IMR-90 (cell line): ENCODE measurements around the gene EEF1G. TPM values are rescaled to one million over a fixed set of nuclear protein-coding genes. Genes with fewer than 3 reads are reported as not detected.

Experiments
- ATAC-seq: fragments of 200-7000 bp; cut with Tn5 transposase; 2 replicates; pipeline ENCODE4 v1.9.1; 2020; ENCODE audit warnings: low read depth, mild to moderate bottlenecking, moderate library complexity
- BruUV-seq: library from RNA; stranded (reverse); fragments of 400-500 nt; replicated peaks from 2 replicates; lab custom pipeline; 2021; lab: Mats Ljungman, UMichigan
- CTCF ChIA-PET: fragments of 300-600 bp; formaldehyde crosslinking; extraction: SDS; loops from one replicate; lab custom pipeline; 2021; ENCODE audit warnings: antibody characterized with exemption; lab: Yijun Ruan, JAX
- POLR2A ChIA-PET: fragments of 300-600 bp; sonication (Branson Sonifier 250); formaldehyde crosslinking; loops from one replicate; lab custom pipeline; 2022; ENCODE audit warnings: antibody characterized with exemption; ENCODE audit not compliant: unreplicated experiment; lab: Charles Lee
- DNase-seq: peaks from one replicate; pipeline ENCODE4 v3.0.0; 2013
- H2AFZ ChIP-seq: replicated peaks from 2 replicates; pipeline ENCODE3; 2013; ENCODE audit warnings: low read length, mild to moderate bottlenecking; ENCODE audit not compliant: poor library complexity
- H2AK5ac ChIP-seq: 2 replicates; pipeline ENCODE4 v1.6.1; 2013; ENCODE audit warnings: low read depth, low read length, inconsistent platforms
- H2AK9ac ChIP-seq: replicated peaks from 2 replicates; pipeline ENCODE3; 2013; ENCODE audit warnings: mild to moderate bottlenecking, low read depth, low read length, moderate library complexity; ENCODE audit not compliant: poor library complexity
- H2BK120ac ChIP-seq: 2 replicates; pipeline ENCODE4 v1.6.1; 2013; ENCODE audit warnings: low read depth, low read length, inconsistent platforms
- H2BK15ac ChIP-seq: 3 replicates; pipeline ENCODE4 v1.6.1; 2013; ENCODE audit warnings: low read depth, low read length, inconsistent platforms
- H2BK20ac ChIP-seq: 2 replicates; pipeline ENCODE4 v1.6.1; 2013; ENCODE audit warnings: low read depth, mild to moderate bottlenecking, inconsistent platforms, low read length, moderate library complexity
- H2BK5ac ChIP-seq: 2 replicates; pipeline ENCODE4 v1.6.1; 2013; ENCODE audit warnings: mild to moderate bottlenecking, low read depth, low read length, inconsistent platforms; ENCODE audit not compliant: poor library complexity, severe bottlenecking
- H3K14ac ChIP-seq: replicated peaks from 2 replicates; pipeline ENCODE4 v1.6.1; 2013; ENCODE audit warnings: low read depth, low read length, inconsistent platforms
- H3K18ac ChIP-seq: 2 replicates; pipeline ENCODE4 v1.6.1; 2013; ENCODE audit warnings: low read depth, low read length, control low read depth
- H3K23ac ChIP-seq: 2 replicates; pipeline ENCODE4 v1.6.1; 2013; ENCODE audit warnings: low read depth, low read length, inconsistent platforms
- H3K27ac ChIP-seq: 2 replicates; pipeline ENCODE4 v1.5.1; 2013; ENCODE audit warnings: mild to moderate bottlenecking, control low read depth, low read length; ENCODE audit not compliant: insufficient read depth
- H3K27me3 ChIP-seq: 2 replicates; pipeline ENCODE4 v1.6.1; 2013; ENCODE audit warnings: low read length; ENCODE audit not compliant: control insufficient read depth, insufficient read depth
- H3K36me3 ChIP-seq: 2 replicates; pipeline ENCODE4 v1.6.1; 2013; ENCODE audit warnings: low read length, mixed read lengths; ENCODE audit not compliant: control insufficient read depth, insufficient read depth
- H3K4ac ChIP-seq: 2 replicates; pipeline ENCODE4 v1.6.1; 2013; ENCODE audit warnings: low read depth, low read length, inconsistent platforms
- H3K4me1 ChIP-seq: 2 replicates; pipeline ENCODE4 v1.6.1; 2013; ENCODE audit warnings: low read length, mixed read lengths; ENCODE audit not compliant: control insufficient read depth, insufficient read depth
- H3K4me2 ChIP-seq: 2 replicates; pipeline ENCODE4 v1.6.1; 2013; ENCODE audit warnings: low read depth, mild to moderate bottlenecking, control low read depth, low read length, moderate library complexity
- H3K4me3 ChIP-seq: 2 replicates; pipeline ENCODE4 v1.5.1; 2013; ENCODE audit warnings: low read depth, mild to moderate bottlenecking, control low read depth, low read length, moderate library complexity; ENCODE audit not compliant: insufficient read depth
- H3K56ac ChIP-seq: 2 replicates; pipeline ENCODE4 v1.6.1; 2013; ENCODE audit warnings: low read length, inconsistent platforms; ENCODE audit not compliant: insufficient read depth; ENCODE audit errors: extremely low read depth
- H3K79me1 ChIP-seq, 2 experiments: 2 replicates each; pipeline ENCODE4 v1.6.1; 2013; ENCODE audit warnings: low read length in 2 of 2, inconsistent platforms in 1 of 2, low read depth in 1 of 2
- H3K9ac ChIP-seq: 2 replicates; pipeline ENCODE4 v1.6.1; 2013; ENCODE audit warnings: low read depth, low read length, control low read depth
- H3K9me1 ChIP-seq: 2 replicates; pipeline ENCODE4 v1.6.1; 2013; ENCODE audit warnings: low read length, inconsistent platforms; ENCODE audit not compliant: insufficient read depth
- H3K9me3 ChIP-seq: 2 replicates; pipeline ENCODE4 v1.6.1; 2013; ENCODE audit warnings: low read length; ENCODE audit not compliant: control insufficient read depth, insufficient read depth
- H4K20me1 ChIP-seq: 2 replicates; pipeline ENCODE4 v1.6.1; 2013; ENCODE audit warnings: low read length, inconsistent platforms; ENCODE audit not compliant: insufficient read depth
- H4K5ac ChIP-seq: 2 replicates; pipeline ENCODE4 v1.6.1; 2013; ENCODE audit warnings: mild to moderate bottlenecking, low read depth, low read length, control low read depth
- H4K8ac ChIP-seq, 2 experiments: 2 replicates each; pipeline ENCODE4 v1.6.1; 2013; ENCODE audit warnings: low read depth in 2 of 2, low read length in 2 of 2, control low read depth in 1 of 2, inconsistent platforms in 1 of 2
- H4K91ac ChIP-seq: 2 replicates; pipeline ENCODE4 v1.6.1; 2013; ENCODE audit warnings: low read depth, low read length, inconsistent platforms; ENCODE audit not compliant: insufficient read depth
- CEBPB ChIP-seq: IDR thresholded peaks from 2 replicates; pipeline ENCODE4 v1.6.1; 2012; ENCODE audit warnings: low read depth, low read length, improper control_type of control experiment
- CHD1 ChIP-seq: IDR thresholded peaks from 2 replicates; pipeline ENCODE4 v1.6.1; 2012; ENCODE audit warnings: low read depth, low read length, improper control_type of control experiment
- CTCF ChIP-seq: conservative IDR thresholded peaks from 2 replicates; pipeline ENCODE4 v1.5.1; 2012; ENCODE audit warnings: mild to moderate bottlenecking, low read depth, low read length, improper control_type of control experiment
- FOS ChIP-seq: fragments of 150-350 bp; IDR thresholded peaks from 2 replicates; pipeline ENCODE4 v1.6.1; 2016; ENCODE audit warnings: low read depth, low read length
- MAZ ChIP-seq: IDR thresholded peaks from 2 replicates; pipeline ENCODE4 v1.6.1; 2012; ENCODE audit warnings: low read depth, mild to moderate bottlenecking, low read length, improper control_type of control experiment, moderate library complexity, borderline replicate concordance
- NFE2L2 ChIP-seq: fragments of 150-350 bp; IDR thresholded peaks from 2 replicates; pipeline ENCODE4 v1.6.1; 2016; ENCODE audit warnings: low read depth, mild to moderate bottlenecking, low read length
- RAD21 ChIP-seq: IDR thresholded peaks from 2 replicates; pipeline ENCODE4 v1.6.1; 2012; ENCODE audit warnings: low read length, improper control_type of control experiment
- RCOR1 ChIP-seq: IDR thresholded peaks from 2 replicates; pipeline ENCODE4 v1.6.1; 2012; ENCODE audit warnings: mild to moderate bottlenecking, low read length, improper control_type of control experiment; ENCODE audit not compliant: insufficient replicate concordance
- RFX5 ChIP-seq: IDR thresholded peaks from 2 replicates; pipeline ENCODE4 v1.8.0; 2012; ENCODE audit warnings: low read depth, mild to moderate bottlenecking, low read length, moderate library complexity
- SMC3 ChIP-seq: fragments of 150-350 bp; IDR thresholded peaks from 2 replicates; pipeline ENCODE4 v1.6.1; 2016; ENCODE audit warnings: low read depth, mild to moderate bottlenecking, antibody characterized with exemption, low read length, moderate library complexity
- USF2 ChIP-seq: fragments of 150-350 bp; IDR thresholded peaks from 2 replicates; pipeline ENCODE4 v1.6.1; 2017; ENCODE audit warnings: mild to moderate bottlenecking, antibody characterized with exemption, low read length, low read depth
- WGBS, 2 experiments: methylation state at CpG; one replicate each; pipeline versions ENCODE4 v1.1.5 to v1.1.7; 2013; ENCODE audit warnings: missing lambda C conversion rate in 2 of 2; ENCODE audit not compliant: insufficient read length in 1 of 2; ENCODE audit errors: extremely low coverage in 2 of 2; 5-methylcytosine and 5-hydroxymethylcytosine counted together
- dilution Hi-C: fragments of 300-500 bp; cut with HindIII; formaldehyde crosslinking; loops from one replicate; pipeline ENCODE4 v1.14.3; 2018; ENCODE audit warnings: low sequenced_read_pairs; ENCODE audit not compliant: unreplicated experiment
- in situ Hi-C: fragments of 300-500 bp; cut with MboI; formaldehyde crosslinking; loops from 3 replicates; pipeline ENCODE4 v1.14.3; 2019; ENCODE audit warnings: low sequenced_read_pairs, inconsistent platforms, mixed read lengths
- intact Hi-C: fragments of 100-400 bp; cut with micrococcal nuclease; formaldehyde crosslinking; loops from 2 replicates; pipeline ENCODE4 v1.10.0; 2022
- polyA plus RNA-seq, 3 experiments: library from polyadenylated mRNA; depleted of rRNA; stranded (reverse); fragments of >200 nt; gene quantifications; 2 replicates each; pipeline ENCODE4 v1.2.3, GENCODE V29; 2012; ENCODE audit warnings: low replicate concordance in 1 of 3
- total RNA-seq: library from RNA; depleted of rRNA; stranded (reverse); fragments of >200 nt; gene quantifications from 2 replicates; pipeline ENCODE4 v1.2.3, GENCODE V29; 2012

EEF1G gene
- total and polyA plus RNA-seq, 2 of the 4 experiments (the other 2 are of a cell fraction): 1,684 to 1,857 TPM

DNA sequence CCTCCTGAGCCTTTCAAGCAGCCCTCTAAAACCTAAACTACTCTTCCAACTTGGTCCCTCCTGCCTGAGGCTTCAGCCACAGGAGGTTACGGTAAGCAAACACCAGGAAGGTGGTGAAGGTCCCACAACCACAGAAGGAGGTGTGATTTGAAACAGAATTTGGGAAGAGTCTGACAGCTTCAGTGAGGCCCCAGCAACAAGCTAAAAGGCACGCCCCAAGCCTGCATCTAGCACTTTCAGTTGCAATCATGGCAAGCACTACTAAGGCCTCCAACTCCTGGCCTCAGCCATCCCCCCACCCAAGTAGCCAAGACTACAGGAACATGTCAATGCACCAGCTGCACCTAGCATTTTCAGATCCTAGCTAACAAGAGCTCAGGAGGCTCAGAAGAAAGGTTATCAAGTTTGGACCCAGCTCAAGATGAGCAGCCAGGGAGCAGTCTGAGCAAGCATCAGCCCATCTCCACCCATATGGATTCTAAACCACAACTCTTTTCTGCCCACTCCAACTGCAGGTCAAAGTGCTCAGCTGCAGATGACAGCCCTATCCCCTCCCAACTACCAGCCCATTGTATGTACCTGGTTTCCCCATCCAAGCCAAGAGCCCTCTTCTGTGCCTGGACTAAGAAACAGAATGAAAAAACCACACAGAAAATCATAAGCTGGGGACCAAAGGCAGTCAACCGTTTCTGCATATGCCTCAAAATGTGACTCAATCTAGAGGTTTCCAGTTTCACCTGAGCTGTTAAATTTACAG is 16.6 kb downstream of the EEF1G start (continued):
- no peak for TF ChIP-seq SMC3

- no peaks in the 10 kb centered on the region for H3K27me3 ChIP-seq
- ChIA-PET CTCF (interaction anchor here (0.6 to 2.7 kb wide), 5 partner anchors 14 to 162 kb away, joined by 3 to 9 read pairs (median 6); no protein-coding TSS in a partner anchor), POLR2A (no interaction called here)
- H3K4me3 ChIP-seq: peak overlapping the region; percentile 3; the same call in 1 of the 2 replicates
- dilution Hi-C loops (no loop called here), intact Hi-C loops (no loop called here), in situ Hi-C loops (loop anchor here (5.0 kb wide), 1 partner anchor 159 kb away; no protein-coding TSS in a partner anchor)
- H2AK9ac ChIP-seq: peak overlapping the region; percentile 92
- DNase-seq (peak; percentile 95), ATAC-seq (peak; percentile 57)
- H3K9me3 ChIP-seq: no peaks in the 10 kb centered on the region
- peaks cover 27% of the 10 kb centered on the region for H3K9me1 ChIP-seq
- peaks cover 40% of the 10 kb centered on the region for H3K4me1 ChIP-seq
- H2AFZ ChIP-seq: peak overlapping the region; percentile 82
- peak overlapping the region; percentile 77 for H3K23ac ChIP-seq
- H3K9ac ChIP-seq: peak overlapping the region; percentile 47
- peak overlapping the region; percentile 55 for H4K5ac ChIP-seq
- peak overlapping the region; percentile 83 for H3K56ac ChIP-seq
- peaks cover 34% of the 10 kb centered on the region for H4K20me1 ChIP-seq
- H3K36me3 ChIP-seq: peaks cover 19% of the 10 kb centered on the region
- H3K14ac ChIP-seq: peak overlapping the region; percentile 84
- H4K8ac ChIP-seq: peak overlapping the region; percentile 1 to 87
- peak overlapping the region; percentile 72 for H3K18ac ChIP-seq
- peaks cover 21 to 51% of the 10 kb centered on the region in 2 experiments for H3K79me1 ChIP-seq
- peak overlapping the region; percentile 87 for H2BK5ac ChIP-seq
- peak overlapping the region; percentile 95 for H3K4ac ChIP-seq
- H2BK120ac ChIP-seq: peak overlapping the region; percentile 87
- peak overlapping the region; percentile 81 for H2BK20ac ChIP-seq
- peak overlapping the region; percentile 78 for H3K27ac ChIP-seq
- H3K4me2 ChIP-seq: peak overlapping the region; percentile 75
- peak overlapping the region; percentile 85 for H4K91ac ChIP-seq
- H2BK15ac ChIP-seq: peak overlapping the region; percentile 75; the same call in 2 of the 3 replicates
- no TSS peak for BruUV-seq
- peak overlapping the region; percentile 99 for H2AK5ac ChIP-seq
- 0% methylated on average over 4 of the region's 14 CpGs; no CpG with 5 or more reads in 1 of the 2 experiments for WGBS, 2 experiments
- TF ChIP-seq FOS: peak; percentile 51; the same call in 1 of the 2 replicates
- TF ChIP-seq RCOR1: no peak
- no peak for TF ChIP-seq SMC3
- TF ChIP-seq CHD1: no peak
- no peak; the same call in 1 of the 2 replicates for TF ChIP-seq RAD21
- 0 out of 2 replicates have a peak, but pooled peaks have one; percentile 22 for TF ChIP-seq USF2
- no peak for TF ChIP-seq NFE2L2
- TF ChIP-seq MAZ: peak; percentile 77
- peak; percentile 99 for TF ChIP-seq RFX5
- no peak for TF ChIP-seq CTCF
- no peak for TF ChIP-seq CEBPB
Measured at GRCh38 chr11:62556108-62556874, 17.4 kb downstream of the EEF1G start.
